Thoracic aorta (tissue), 2 donors: ENCODE data around the gene CORO6. TPM values are rescaled to one million over a fixed set of nuclear protein-coding genes. Genes with fewer than 3 reads are reported as not detected.

Experiments
- ATAC-seq: fragments of 150-250 bp; one replicate; pipeline ENCODE4 v1.8.0; 2017; ENCODE audit warnings: low read depth; ENCODE audit not compliant: insufficient number of reproducible peaks, low FRiP score
- DNase-seq: peaks from one replicate; pipeline ENCODE4 v3.0.0-alpha.2; 2020; ENCODE audit warnings: low spot score
- H3K27ac ChIP-seq, 2 donors: fragments of 200-600 bp; sonication (generic); 1 replicate in 1 of 2; 2 replicates in 1 of 2; pipeline ENCODE4 v1.5.1; 2016; ENCODE audit warnings: mild to moderate bottlenecking in 2 of 2, moderate library complexity in 2 of 2
- H3K27me3 ChIP-seq: fragments of 200-600 bp; sonication (generic); replicated peaks from 2 replicates; pipeline ENCODE4 v1.6.0; 2016; ENCODE audit warnings: mild to moderate bottlenecking; ENCODE audit not compliant: insufficient read depth
- H3K36me3 ChIP-seq: fragments of 200-600 bp; sonication (generic); one replicate; pipeline ENCODE4 v1.5.1; 2016
- H3K4me1 ChIP-seq, 2 donors: fragments of 200-600 bp; sonication (generic); 1 replicate in 1 of 2; 2 replicates in 1 of 2; pipeline versions ENCODE4 v1.5.1 to v1.6.0; 2016; ENCODE audit warnings: low read depth in 2 of 2, mild to moderate bottlenecking in 1 of 2; ENCODE audit not compliant: control insufficient read depth in 1 of 2
- H3K4me3 ChIP-seq: fragments of 200-600 bp; sonication (generic); 2 replicates; pipeline ENCODE4 v1.5.1; 2016; ENCODE audit warnings: mild to moderate bottlenecking
- H3K9me3 ChIP-seq: fragments of 200-600 bp; sonication (generic); 2 replicates; pipeline ENCODE4 v1.5.1; 2016
- total RNA-seq, 2 donors: library from RNA; depleted of rRNA; stranded (reverse); fragments of >200 nt; gene quantifications; one replicate each; pipeline versions ENCODE4 v1.1.0 to v1.2.3, GENCODE V29; 2016
- TF ChIP-seq, protein P1 (sequence below): fragments of 200-600 bp; sonication (generic); IDR thresholded peaks from one replicate; pipeline ENCODE4 v1.5.1; 2019; ENCODE audit warnings: antibody characterized with exemption

The CORO6 gene
- total RNA-seq, 2 donors from 2014 or later, result 35.5 to 55.0 TPM

DNA sequence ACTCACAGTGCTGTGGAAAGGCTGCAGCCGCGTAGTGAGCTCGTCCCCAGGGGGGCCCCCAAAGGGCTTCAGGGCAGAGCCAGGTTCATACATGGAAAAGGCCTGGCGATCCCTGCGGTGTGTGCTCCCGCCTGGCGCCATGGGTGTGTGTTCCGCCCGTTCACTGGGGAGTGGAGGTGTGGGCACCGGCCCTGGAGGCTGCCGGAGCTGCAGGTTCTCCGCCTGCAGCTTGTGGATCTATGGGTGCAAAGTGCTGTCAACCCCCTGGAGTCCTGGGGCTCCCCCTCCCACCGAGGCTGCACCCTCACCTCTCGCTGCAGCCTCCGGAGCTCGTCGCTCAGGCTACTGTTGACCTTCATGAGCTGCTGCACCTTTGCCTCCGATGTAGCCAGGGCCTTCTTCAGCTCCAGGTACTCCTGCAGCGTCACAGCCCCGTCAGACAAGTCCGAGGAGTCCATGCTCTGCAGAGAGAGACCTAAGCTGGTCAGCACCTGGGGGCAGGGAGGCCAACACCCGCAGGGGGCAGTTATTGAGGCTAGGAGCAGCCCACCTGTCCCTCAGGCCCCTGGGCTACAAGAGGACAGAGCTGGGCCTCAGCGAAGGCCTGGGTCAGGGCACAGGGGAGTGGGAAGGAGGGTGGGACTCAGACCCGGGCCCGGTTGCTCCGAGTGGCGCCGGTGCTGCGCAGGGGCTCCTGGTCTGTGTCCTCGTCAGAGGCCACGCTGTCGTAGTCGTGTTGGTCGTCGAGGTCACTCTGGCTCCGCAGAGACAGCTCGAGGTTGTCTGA lies 46.3 kb downstream of the CORO6 start:
- H3K27ac ChIP-seq, result no peak overlapping the region
- TF ChIP-seq, protein P1, sequence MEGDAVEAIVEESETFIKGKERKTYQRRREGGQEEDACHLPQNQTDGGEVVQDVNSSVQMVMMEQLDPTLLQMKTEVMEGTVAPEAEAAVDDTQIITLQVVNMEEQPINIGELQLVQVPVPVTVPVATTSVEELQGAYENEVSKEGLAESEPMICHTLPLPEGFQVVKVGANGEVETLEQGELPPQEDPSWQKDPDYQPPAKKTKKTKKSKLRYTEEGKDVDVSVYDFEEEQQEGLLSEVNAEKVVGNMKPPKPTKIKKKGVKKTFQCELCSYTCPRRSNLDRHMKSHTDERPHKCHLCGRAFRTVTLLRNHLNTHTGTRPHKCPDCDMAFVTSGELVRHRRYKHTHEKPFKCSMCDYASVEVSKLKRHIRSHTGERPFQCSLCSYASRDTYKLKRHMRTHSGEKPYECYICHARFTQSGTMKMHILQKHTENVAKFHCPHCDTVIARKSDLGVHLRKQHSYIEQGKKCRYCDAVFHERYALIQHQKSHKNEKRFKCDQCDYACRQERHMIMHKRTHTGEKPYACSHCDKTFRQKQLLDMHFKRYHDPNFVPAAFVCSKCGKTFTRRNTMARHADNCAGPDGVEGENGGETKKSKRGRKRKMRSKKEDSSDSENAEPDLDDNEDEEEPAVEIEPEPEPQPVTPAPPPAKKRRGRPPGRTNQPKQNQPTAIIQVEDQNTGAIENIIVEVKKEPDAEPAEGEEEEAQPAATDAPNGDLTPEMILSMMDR, result no peak
- no peak for DNase-seq
- no peak for ATAC-seq
- H3K4me1 ChIP-seq, result peaks cover 3 to 37% of the 10 kb centered on the region in 2 donors
- H3K9me3 ChIP-seq, result no peaks in the 10 kb centered on the region
- no peak overlapping the region for H3K4me3 ChIP-seq
- peaks cover 31% of the 10 kb centered on the region for H3K36me3 ChIP-seq
- H3K27me3 ChIP-seq, result no peaks in the 10 kb centered on the region

DNA sequence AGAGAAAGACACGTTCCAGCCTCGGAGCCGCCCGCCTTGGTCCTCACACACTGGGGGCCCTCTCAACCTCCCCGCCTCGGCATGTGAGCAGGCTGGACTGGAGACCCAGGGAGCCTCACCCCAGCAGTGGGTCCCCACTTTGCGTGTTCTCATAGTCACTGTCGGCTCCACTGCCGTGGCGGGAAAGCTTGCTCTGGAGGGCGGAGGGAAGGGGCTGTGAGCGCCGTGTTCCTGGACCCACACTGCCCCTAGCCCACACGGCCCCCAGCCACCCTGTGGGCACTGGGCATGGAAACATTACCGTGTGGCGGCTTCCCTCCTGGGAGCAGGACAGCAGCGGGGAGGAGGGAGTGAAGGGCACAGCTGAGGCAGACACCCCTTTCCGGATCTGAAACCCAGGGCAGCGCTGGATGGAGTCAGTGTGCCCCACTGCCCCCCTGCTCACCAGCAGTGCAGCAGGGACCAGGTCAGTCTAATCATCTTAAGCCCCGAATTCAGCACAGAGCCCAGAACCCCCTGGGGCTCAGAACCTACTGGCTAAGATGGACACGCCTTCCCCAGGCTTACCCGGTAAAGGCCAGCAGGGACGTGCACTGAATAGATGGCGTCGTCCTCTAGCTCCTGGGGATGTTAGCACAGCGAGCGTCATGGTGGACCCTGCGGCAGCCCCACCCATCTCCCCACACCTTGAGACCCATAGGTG lies 47.0 kb downstream of the CORO6 start:
- Histone ChIP-seq H3K4me3 (no peak overlapping the region), H3K27ac (no peak overlapping the region), H3K36me3 (peaks cover 28% of the 10 kb centered on the region), H3K27me3 (no peaks in the 10 kb centered on the region), H3K9me3 (no peaks in the 10 kb centered on the region), H3K4me1 (peaks cover 3 to 41% of the 10 kb centered on the region in 2 donors)
- TF ChIP-seq, protein P1, result no peak
- DNase-seq, result no peak
- no peak for ATAC-seq

DNA sequence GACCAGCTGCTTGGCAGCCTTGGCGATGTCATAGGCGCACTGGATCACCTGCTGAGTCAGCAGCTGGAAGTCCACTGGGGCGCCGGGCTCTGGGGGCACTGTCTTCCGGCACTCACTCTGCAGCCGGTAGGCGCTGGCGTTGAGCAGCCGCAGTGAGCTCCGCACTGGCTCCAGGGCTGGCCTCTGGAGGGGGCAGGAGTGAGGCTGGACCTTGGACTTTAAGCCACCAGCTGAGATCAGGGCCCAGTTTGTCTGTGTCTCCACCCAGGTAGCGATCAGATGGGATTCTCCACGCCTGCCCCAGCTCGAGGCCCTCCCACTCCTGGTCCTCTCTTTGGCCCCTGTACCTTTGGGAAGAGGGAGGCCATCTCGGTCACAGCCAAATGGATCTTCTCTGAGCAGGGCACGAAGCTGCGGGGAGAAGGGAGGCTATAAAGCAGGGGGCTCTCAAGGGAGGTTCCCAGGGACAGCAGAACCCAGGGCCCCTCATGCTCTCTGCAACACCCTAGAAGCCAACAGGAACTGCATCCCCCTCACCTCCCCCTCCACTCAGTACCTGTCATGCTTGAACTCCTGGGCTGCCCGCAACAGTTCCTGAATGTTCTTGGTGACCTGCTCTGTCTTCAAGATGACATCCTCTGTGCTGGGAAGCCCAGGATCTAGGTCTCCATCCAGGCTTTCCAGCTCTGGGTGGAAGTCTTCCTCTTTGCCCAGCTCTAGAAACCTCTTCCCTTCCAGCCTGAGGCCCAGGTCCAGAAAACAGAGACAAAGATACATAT lies 47.8 kb downstream of the CORO6 start:
- Histone ChIP-seq H3K27me3 (no peaks in the 10 kb centered on the region), H3K36me3 (peaks cover 28% of the 10 kb centered on the region), H3K9me3 (no peaks in the 10 kb centered on the region), H3K27ac (no peak overlapping the region), H3K4me1 (peaks cover 3 to 44% of the 10 kb centered on the region in 2 donors), H3K4me3 (no peak overlapping the region)
- DNase-seq, result no peak
- ATAC-seq, result no peak
- TF ChIP-seq, protein P1, result no peak

DNA sequence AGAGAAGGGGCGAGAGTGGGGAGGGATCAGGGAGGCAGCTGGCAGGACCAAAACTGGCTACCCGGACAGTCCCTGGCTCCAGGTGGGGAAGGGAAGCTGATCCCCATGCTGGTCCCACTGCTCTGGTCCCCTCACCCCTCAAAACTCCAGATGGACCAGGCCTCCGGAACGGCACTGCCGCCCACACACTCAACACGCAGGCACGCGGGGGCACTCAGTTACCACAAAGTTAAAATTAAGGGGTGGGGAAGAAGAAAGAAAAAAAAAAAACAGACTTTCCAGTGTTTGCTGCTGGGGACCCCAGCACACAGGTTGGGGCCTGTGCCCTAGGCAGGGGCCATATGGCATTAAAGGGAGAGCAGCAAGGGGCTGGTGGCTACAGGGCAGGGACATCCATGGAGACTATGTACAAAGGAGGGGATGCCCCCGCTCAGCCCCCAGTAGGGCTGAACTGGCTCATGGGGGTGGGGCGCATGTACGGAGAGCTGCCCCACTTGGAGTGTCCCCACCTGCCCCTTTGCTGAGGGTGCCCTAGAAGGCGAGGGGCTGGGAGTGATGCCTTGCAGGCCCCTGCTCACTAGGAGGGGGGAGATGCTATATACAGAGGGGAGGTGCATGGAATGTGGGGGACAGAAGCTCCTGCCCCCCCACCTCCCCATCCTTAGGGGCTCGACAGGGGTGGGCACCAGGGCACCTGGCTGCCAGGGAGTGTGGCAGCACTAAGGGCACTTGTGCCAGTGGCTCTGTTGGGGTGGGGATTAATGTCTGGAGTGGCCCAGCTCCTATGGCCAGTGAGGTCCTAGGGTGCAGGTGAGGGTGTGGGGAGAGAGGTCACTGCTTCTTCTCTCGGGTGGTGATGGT lies 48.6 kb downstream of the CORO6 start:
- peaks cover 28% of the 10 kb centered on the region for H3K36me3 ChIP-seq
- peaks cover 8 to 52% of the 10 kb centered on the region in 2 donors for H3K4me1 ChIP-seq
- no peak overlapping the region for H3K4me3 ChIP-seq
- ATAC-seq (no peak), DNase-seq (no peak)
- H3K9me3 ChIP-seq, result no peaks in the 10 kb centered on the region
- H3K27me3 ChIP-seq, result no peaks in the 10 kb centered on the region
- TF ChIP-seq, protein P1, result no peak
- no peak overlapping the region for H3K27ac ChIP-seq
